PC-3 (cell line): ENCODE results near the gene SCAMP4. TPM values are rescaled to one million over a fixed set of nuclear protein-coding genes. Genes with fewer than 3 reads are reported as not detected.
"Not testable (repeated sequence)": the region's sequence is repeated elsewhere in the genome, so short reads cannot be mapped to it uniquely, and the experiment has no call there.

Source experiments
- ATAC-seq: fragments of 200-7000 bp; cut with Tn5 transposase; 2 replicates; pipeline ENCODE4 v1.9.1; 2020; ENCODE audit warnings: mild to moderate bottlenecking, moderate library complexity
- BruUV-seq: library from RNA; stranded (reverse); fragments of 400-500 nt; replicated peaks from 2 replicates; lab custom pipeline; 2021; lab: Mats Ljungman, UMichigan
- CTCF ChIA-PET: fragments of 300-600 bp; sonication (Branson Sonifier 250); formaldehyde crosslinking; loops from one replicate; lab custom pipeline; 2022; ENCODE audit warnings: antibody characterized with exemption; lab: Charles Lee
- POLR2A ChIA-PET: fragments of 300-600 bp; sonication (Branson Sonifier 250); formaldehyde crosslinking; loops from one replicate; lab custom pipeline; 2022; ENCODE audit warnings: antibody characterized with exemption; ENCODE audit not compliant: unreplicated experiment; lab: Charles Lee
- DNase-seq: peaks from one replicate; pipeline ENCODE4 v3.0.0-alpha.2; 2015
- H2AFZ ChIP-seq: fragments of 300-600 bp; sonication (generic); 2 replicates; pipeline ENCODE4 v1.6.0; 2016; ENCODE audit warnings: antibody characterized with exemption, low read length
- H3F3A ChIP-seq: fragments of 300-600 bp; sonication (generic); one replicate; pipeline ENCODE4 v1.6.0; 2017; ENCODE audit warnings: antibody characterized with exemption, low read length, control low read depth, mild to moderate bottlenecking; ENCODE audit not compliant: unreplicated experiment
- H3K27ac ChIP-seq: fragments of 300-600 bp; sonication (generic); 2 replicates; pipeline ENCODE4 v1.5.1; 2016; ENCODE audit warnings: mild to moderate bottlenecking, low read length
- H3K27me3 ChIP-seq: fragments of 300-600 bp; sonication (generic); 2 replicates; pipeline ENCODE4 v1.6.1; 2016; ENCODE audit warnings: low read length, mixed read lengths
- H3K36me3 ChIP-seq: fragments of 300-600 bp; sonication (generic); 2 replicates; pipeline ENCODE4 v1.6.1; 2016; ENCODE audit warnings: low read depth, mixed run types, low read length, mixed read lengths
- H3K4me1 ChIP-seq: fragments of 300-600 bp; sonication (generic); 2 replicates; pipeline ENCODE4 v1.5.1; 2016; ENCODE audit warnings: low read length; ENCODE audit not compliant: insufficient read depth
- H3K4me2 ChIP-seq: fragments of 300-600 bp; sonication (generic); 2 replicates; pipeline ENCODE4 v1.6.0; 2016; ENCODE audit warnings: low read length
- H3K4me3 ChIP-seq: fragments of 300-600 bp; sonication (generic); 2 replicates; pipeline ENCODE4 v1.5.1; 2016; ENCODE audit warnings: mild to moderate bottlenecking, low read length, mixed read lengths
- H3K79me2 ChIP-seq: fragments of 300-600 bp; sonication (generic); 2 replicates; pipeline ENCODE4 v1.6.1; 2017; ENCODE audit warnings: low read length, mixed read lengths
- H3K9ac ChIP-seq: fragments of 300-600 bp; sonication (generic); 2 replicates; pipeline ENCODE4 v1.6.0; 2016; ENCODE audit warnings: mild to moderate bottlenecking, low read length
- H3K9me2 ChIP-seq: fragments of 300-600 bp; sonication (generic); replicated peaks from 2 replicates; pipeline ENCODE4 v1.6.1; 2016; ENCODE audit warnings: mixed run types, low read length, mixed read lengths
- H3K9me3 ChIP-seq: fragments of 300-600 bp; sonication (generic); 2 replicates; pipeline ENCODE4 v1.6.1; 2016; ENCODE audit warnings: low read length, mixed read lengths
- H4K20me1 ChIP-seq: fragments of 300-600 bp; sonication (generic); 2 replicates; pipeline ENCODE4 v1.6.1; 2016; ENCODE audit warnings: low read length, mixed read lengths
- EZH2 ChIP-seq: fragments of 300-600 bp; sonication (generic); IDR thresholded peaks from one replicate; pipeline ENCODE4 v1.6.1; 2017; ENCODE audit warnings: antibody characterized with exemption, mild to moderate bottlenecking, low read length; ENCODE audit not compliant: unreplicated experiment
- EZH2phosphoT487 ChIP-seq: fragments of 300-600 bp; sonication (generic); IDR thresholded peaks from 2 replicates; pipeline ENCODE4 v1.6.1; 2018; ENCODE audit warnings: mild to moderate bottlenecking, antibody characterized with exemption, low read length, borderline replicate concordance
- intact Hi-C: fragments of 100-400 bp; cut with micrococcal nuclease; formaldehyde crosslinking; loops from 2 replicates; pipeline ENCODE4 v1.9.0; 2023
- total RNA-seq: library from RNA; depleted of rRNA; stranded (reverse); fragments of >200 nt; gene quantifications from 2 replicates; pipeline ENCODE4 v1.2.3, GENCODE V29; 2014
- TF ChIP-seq, protein P1 (sequence below): fragments of 300-600 bp; sonication (generic); conservative IDR thresholded peaks from 2 replicates; pipeline ENCODE4 v1.5.1; 2017; ENCODE audit warnings: antibody characterized with exemption, low read depth, mild to moderate bottlenecking, low read length

Gene SCAMP4
- total RNA-seq, 1 experiment from 2014 or later = 61.5 TPM

DNA sequence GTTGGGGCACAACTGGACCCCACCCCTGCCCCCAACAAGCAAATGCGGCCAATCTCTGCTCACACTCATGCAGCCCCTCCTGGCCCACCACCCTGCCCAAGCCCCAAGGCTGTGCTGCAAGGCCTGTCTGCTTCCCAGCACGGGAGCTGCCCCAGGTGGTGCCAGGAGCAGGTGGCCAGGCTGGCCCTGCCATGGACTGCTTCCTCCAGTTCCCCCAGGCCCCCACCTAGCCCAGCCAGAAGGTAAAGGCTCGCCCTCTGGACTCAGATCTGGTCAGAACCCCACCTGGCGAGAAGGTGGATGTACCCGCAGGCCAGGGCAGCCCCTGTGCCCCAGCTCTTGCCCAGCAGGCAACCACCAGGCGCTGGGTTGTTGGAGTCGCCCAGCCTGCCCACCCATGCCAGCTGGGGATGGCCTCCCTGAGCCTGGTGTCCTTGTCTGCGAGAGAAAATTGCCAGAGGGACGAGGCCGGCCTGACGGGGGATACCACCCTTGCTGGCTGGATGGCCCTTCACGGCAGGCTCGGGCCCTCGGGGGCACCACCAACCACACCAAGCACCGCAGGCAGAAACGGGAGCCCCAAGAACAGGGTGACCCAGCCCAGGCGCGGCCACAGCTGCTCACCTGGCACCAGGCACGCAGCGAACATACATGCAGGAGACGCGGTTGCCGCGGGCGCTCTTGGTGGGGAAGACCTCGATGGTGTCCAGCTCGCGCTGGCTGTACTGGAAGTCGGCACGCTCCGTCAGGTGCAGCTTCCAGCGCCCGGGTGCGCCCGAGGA, 24.4 kb upstream of the SCAMP4 start:
- intact Hi-C loops = no loop called here
- no peak overlapping the region for H2AFZ ChIP-seq
- H3K9me2 ChIP-seq = no peaks in the 10 kb centered on the region
- H3K9ac ChIP-seq = no peak overlapping the region
- no peaks in the 10 kb centered on the region for H3K36me3 ChIP-seq
- peaks cover 34% of the 10 kb centered on the region for H3K79me2 ChIP-seq
- no TSS peak for BruUV-seq
- no peak overlapping the region for H3K4me2 ChIP-seq
- H3K4me3 ChIP-seq = no peak overlapping the region
- no peaks in the 10 kb centered on the region for H3K27me3 ChIP-seq
- no peaks in the 10 kb centered on the region for H3K9me3 ChIP-seq
- H3F3A ChIP-seq = no peaks in the 10 kb centered on the region
- POLR2A ChIA-PET = no interaction called here
- no peak overlapping the region for H3K27ac ChIP-seq
- TF ChIP-seq EZH2phosphoT487 (no peak), EZH2 (no peak)
- TF ChIP-seq, protein P1, sequence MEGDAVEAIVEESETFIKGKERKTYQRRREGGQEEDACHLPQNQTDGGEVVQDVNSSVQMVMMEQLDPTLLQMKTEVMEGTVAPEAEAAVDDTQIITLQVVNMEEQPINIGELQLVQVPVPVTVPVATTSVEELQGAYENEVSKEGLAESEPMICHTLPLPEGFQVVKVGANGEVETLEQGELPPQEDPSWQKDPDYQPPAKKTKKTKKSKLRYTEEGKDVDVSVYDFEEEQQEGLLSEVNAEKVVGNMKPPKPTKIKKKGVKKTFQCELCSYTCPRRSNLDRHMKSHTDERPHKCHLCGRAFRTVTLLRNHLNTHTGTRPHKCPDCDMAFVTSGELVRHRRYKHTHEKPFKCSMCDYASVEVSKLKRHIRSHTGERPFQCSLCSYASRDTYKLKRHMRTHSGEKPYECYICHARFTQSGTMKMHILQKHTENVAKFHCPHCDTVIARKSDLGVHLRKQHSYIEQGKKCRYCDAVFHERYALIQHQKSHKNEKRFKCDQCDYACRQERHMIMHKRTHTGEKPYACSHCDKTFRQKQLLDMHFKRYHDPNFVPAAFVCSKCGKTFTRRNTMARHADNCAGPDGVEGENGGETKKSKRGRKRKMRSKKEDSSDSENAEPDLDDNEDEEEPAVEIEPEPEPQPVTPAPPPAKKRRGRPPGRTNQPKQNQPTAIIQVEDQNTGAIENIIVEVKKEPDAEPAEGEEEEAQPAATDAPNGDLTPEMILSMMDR = no peak
- CTCF ChIA-PET = no interaction called here
- H4K20me1 ChIP-seq = peaks cover 14% of the 10 kb centered on the region; the same call in 1 of the 2 replicates
- ATAC-seq = no peak
- DNase-seq = no peak
- peaks cover 8% of the 10 kb centered on the region for H3K4me1 ChIP-seq

DNA sequence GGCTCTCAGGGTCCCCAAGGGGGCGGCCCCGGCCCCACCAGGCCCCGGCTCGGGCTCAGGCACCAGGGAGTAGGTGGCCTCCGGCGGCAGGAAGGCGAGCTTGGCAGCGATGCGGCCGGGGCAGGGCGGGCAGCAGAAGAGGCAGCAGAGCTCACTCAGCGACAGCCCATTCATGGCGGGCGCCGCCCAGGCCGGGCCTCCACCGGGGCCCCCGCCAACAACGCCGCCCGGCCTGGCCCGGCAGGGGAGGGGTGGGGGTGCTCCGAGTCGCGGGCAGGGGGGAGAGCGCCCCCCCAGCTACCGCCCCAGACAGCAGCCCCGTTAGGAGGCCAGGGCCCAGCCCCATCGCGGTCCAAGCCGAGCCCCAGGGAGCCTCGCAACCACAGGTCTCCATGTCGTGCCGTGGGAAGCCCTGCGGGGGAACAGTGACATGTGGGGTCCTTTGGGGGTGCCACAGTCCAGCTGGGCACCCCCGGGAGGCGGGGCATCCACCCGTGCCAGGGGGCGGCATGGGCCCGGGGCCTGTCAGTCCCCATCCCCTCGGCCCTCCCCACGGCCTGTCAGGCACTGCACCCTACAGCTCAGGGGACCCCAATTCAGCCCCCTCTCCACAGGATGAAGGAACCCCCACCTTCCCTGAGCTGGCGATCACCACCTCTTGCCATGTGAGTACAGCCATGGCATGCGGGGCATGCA, 23.7 kb upstream of the SCAMP4 start:
- DNase-seq, H3K36me3 ChIP-seq, H3K9me2 ChIP-seq, POLR2A ChIA-PET, H3K9me3 ChIP-seq, H3K4me3 ChIP-seq, H3K27ac ChIP-seq, H3K9ac ChIP-seq, H3F3A ChIP-seq, H3K4me1 ChIP-seq, BruUV-seq, H3K4me2 ChIP-seq, H2AFZ ChIP-seq, H3K27me3 ChIP-seq, ATAC-seq, CTCF ChIA-PET, intact Hi-C loops: not testable (repeated sequence)
- peaks cover 14% of the 10 kb centered on the region; the same call in 1 of the 2 replicates for H4K20me1 ChIP-seq
- peaks cover 33% of the 10 kb centered on the region for H3K79me2 ChIP-seq

- TF ChIP-seq EZH2 (no peak), EZH2phosphoT487 (no peak)
- TF ChIP-seq, protein P1 = no peak
- intact Hi-C loops = no loop called here
- POLR2A ChIA-PET = no interaction called here
Observed at GRCh38 chr19:1882089-1882785, 23.0 kb upstream of the SCAMP4 start.

More at GRCh38 chr19:1882089-1882785, 23.0 kb upstream of the SCAMP4 start:
- peaks cover 8% of the 10 kb centered on the region for H3K4me1 ChIP-seq
- no peaks in the 10 kb centered on the region for H3K9me2 ChIP-seq
- H3K36me3 ChIP-seq = no peaks in the 10 kb centered on the region
- H3K9me3 ChIP-seq = no peaks in the 10 kb centered on the region
- no peak overlapping the region for H3K27ac ChIP-seq
- H3K4me3 ChIP-seq = no peak overlapping the region
- no peak overlapping the region for H3K4me2 ChIP-seq
- no peak overlapping the region for H2AFZ ChIP-seq
- ATAC-seq (no peak), DNase-seq (no peak)
- peaks cover 33% of the 10 kb centered on the region for H3K79me2 ChIP-seq
- H3K9ac ChIP-seq = no peak overlapping the region
- H4K20me1 ChIP-seq = peaks cover 14% of the 10 kb centered on the region; the same call in 1 of the 2 replicates
- H3F3A ChIP-seq = no peaks in the 10 kb centered on the region
- CTCF ChIA-PET = no interaction called here
- no peaks in the 10 kb centered on the region for H3K27me3 ChIP-seq
- no TSS peak for BruUV-seq
